Myocyte (in vitro differentiated cells): ENCODE measurements around the gene FKBP7. TPM values are rescaled to one million over a fixed set of nuclear protein-coding genes. Genes with fewer than 3 reads are reported as not detected.

Experiments used
- total RNA-seq: library from RNA; depleted of rRNA; stranded (reverse); fragments of >200 nt; gene quantifications from 2 replicates; pipeline ENCODE4 v1.2.3, GENCODE V29; 2014

Gene FKBP7
- total RNA-seq, 1 donor from 2014 or later, result 32.4 TPM

Other genes with a start within 250 kb of the FKBP7 start
- gene PRKRA, start 27.4 kb downstream of the FKBP7 start, total RNA-seq, result 124 and 145 TPM in 2 replicates
- 4.9 and 5.4 TPM in 2 replicates for gene PJVK, start 27.2 kb downstream of the FKBP7 start, total RNA-seq
- gene PLEKHA3, start 1.9 kb upstream of the FKBP7 start, total RNA-seq, result 11.2 and 11.6 TPM in 2 replicates